Neural cell (in vitro differentiated cells): ENCODE measurements around the gene CYP4A11. TPM values are rescaled to one million over a fixed set of nuclear protein-coding genes. Genes with fewer than 3 reads are reported as not detected.
"Not testable (repeated sequence)": the region's sequence is repeated elsewhere in the genome, so short reads cannot be mapped to it uniquely, and the experiment has no call there.

Source experiments
- H2AFZ ChIP-seq: fragments of 200-600, 300-800 bp; sonication (generic), shearing (Covaris generic); 2 replicates; pipeline ENCODE4 v1.6.0; 2014; ENCODE audit warnings: low read depth, mild to moderate bottlenecking, antibody characterized with exemption, low read length, moderate library complexity
- H3F3A ChIP-seq: fragments of 200-600 bp; shearing (Covaris generic); 2 replicates; pipeline ENCODE4 v1.6.1; 2016; ENCODE audit warnings: mild to moderate bottlenecking, moderate library complexity, mixed read lengths, antibody characterized with exemption, low read length; ENCODE audit not compliant: insufficient read depth, poor library complexity, severe bottlenecking
- H3K27ac ChIP-seq: fragments of 200-600, 300-800 bp; sonication (generic), shearing (Covaris generic); 2 replicates; pipeline ENCODE4 v1.5.1; 2014; ENCODE audit warnings: mild to moderate bottlenecking, low read length, moderate library complexity
- H3K27me3 ChIP-seq: fragments of 300-800, 200-600 bp; sonication (generic), shearing (Covaris generic); 2 replicates; pipeline ENCODE4 v1.6.0; 2014; ENCODE audit warnings: mild to moderate bottlenecking, low read depth, low read length, moderate library complexity; ENCODE audit not compliant: insufficient read depth
- H3K36me3 ChIP-seq: fragments of 300-800, 200-600 bp; sonication (generic), shearing (Covaris generic); 2 replicates; pipeline ENCODE4 v1.5.1; 2014; ENCODE audit warnings: mild to moderate bottlenecking, antibody characterized with exemption, low read length, moderate library complexity; ENCODE audit not compliant: insufficient read depth
- H3K4me2 ChIP-seq: fragments of 300-800, 200-600 bp; sonication (generic), shearing (Covaris generic); 2 replicates; pipeline ENCODE4 v1.6.0; 2014; ENCODE audit warnings: mild to moderate bottlenecking, low read length
- H3K4me3 ChIP-seq: fragments of 300-800, 200-600 bp; sonication (generic), shearing (Covaris generic); 2 replicates; pipeline ENCODE4 v1.5.1; 2014; ENCODE audit warnings: mild to moderate bottlenecking, low read length, moderate library complexity
- H3K79me2 ChIP-seq: fragments of 200-600 bp; shearing (Covaris generic); replicated peaks from 2 replicates; pipeline ENCODE4 v1.6.0; 2014; ENCODE audit warnings: mild to moderate bottlenecking, low read length, moderate library complexity; ENCODE audit not compliant: insufficient read depth
- H3K9ac ChIP-seq: fragments of 300-800, 200-600 bp; sonication (generic), shearing (Covaris generic); 2 replicates; pipeline ENCODE4 v1.6.1; 2016; ENCODE audit warnings: mild to moderate bottlenecking, low read length, mixed read lengths
- H3K9me2 ChIP-seq: fragments of 200-600 bp; shearing (Covaris generic); 2 replicates; pipeline ENCODE4 v1.6.1; 2016; ENCODE audit warnings: mild to moderate bottlenecking, low read length, mixed read lengths; ENCODE audit not compliant: insufficient read depth
- H3K9me3 ChIP-seq: fragments of 200-600, 300-800 bp; sonication (generic), shearing (Covaris generic); 2 replicates; pipeline ENCODE4 v1.6.1; 2016; ENCODE audit warnings: mild to moderate bottlenecking, mixed run types, low read length, moderate library complexity, mixed read lengths
- H4K20me1 ChIP-seq: fragments of 200-600 bp; shearing (Covaris generic); 2 replicates; pipeline ENCODE4 v1.6.1; 2016; ENCODE audit warnings: mild to moderate bottlenecking, mixed run types; ENCODE audit not compliant: insufficient read depth
- EP300 ChIP-seq: fragments of 450-650 bp; conservative IDR thresholded peaks from 2 replicates; pipeline ENCODE4 v1.6.1; 2014; ENCODE audit warnings: antibody characterized with exemption, mild to moderate bottlenecking, moderate library complexity; ENCODE audit not compliant: poor library complexity, severe bottlenecking
- EZH2 ChIP-seq: fragments of 200-600, 300-800 bp; shearing (Covaris generic), sonication (generic); IDR thresholded peaks from 2 replicates; pipeline ENCODE4 v1.6.1; 2014; ENCODE audit warnings: antibody characterized with exemption, low read length, borderline replicate concordance, mild to moderate bottlenecking; ENCODE audit not compliant: insufficient read depth, poor library complexity, severe bottlenecking
- MXI1 ChIP-seq: fragments of 450-650 bp; conservative IDR thresholded peaks from 2 replicates; pipeline ENCODE4 v1.6.1; 2014; ENCODE audit warnings: antibody characterized with exemption, mild to moderate bottlenecking; ENCODE audit not compliant: poor library complexity, severe bottlenecking
- POLR2AphosphoS5 ChIP-seq: IDR thresholded peaks from 2 replicates; pipeline ENCODE4 v1.6.1; 2012
- RAD21 ChIP-seq: fragments of 450-650 bp; conservative IDR thresholded peaks from 2 replicates; pipeline ENCODE4 v1.6.1; 2014; ENCODE audit warnings: antibody characterized with exemption, mild to moderate bottlenecking, moderate library complexity
- SMC3 ChIP-seq: fragments of 450-650 bp; conservative IDR thresholded peaks from 2 replicates; pipeline ENCODE4 v1.6.1; 2014; ENCODE audit warnings: antibody characterized with exemption, mild to moderate bottlenecking, moderate library complexity; ENCODE audit not compliant: poor library complexity
- TAF1 ChIP-seq: IDR thresholded peaks from 2 replicates; pipeline ENCODE4 v1.6.1; 2012; ENCODE audit warnings: low read depth
- polyA plus RNA-seq: library from polyadenylated mRNA; depleted of rRNA; stranded (reverse); fragments of >200 nt; gene quantifications from 2 replicates; pipeline ENCODE4 v1.2.3, GENCODE V29; 2014
- TF ChIP-seq, protein P1 (sequence below): IDR thresholded peaks from 2 replicates; pipeline ENCODE4 v1.6.1; 2012; ENCODE audit warnings: borderline replicate concordance
- TF ChIP-seq, protein P2 (sequence below): fragments of 450-650 bp; IDR thresholded peaks from 2 replicates; pipeline ENCODE4 v1.5.1; 2014; ENCODE audit warnings: antibody characterized with exemption, mild to moderate bottlenecking, moderate library complexity; ENCODE audit not compliant: poor library complexity, severe bottlenecking

The CYP4A11 gene
- polyA plus RNA-seq, 1 donor from 2014 or later, result not detected

- no peak for TF ChIP-seq RAD21
- no peak for TF ChIP-seq TAF1
- TF ChIP-seq EZH2, result no peak
- TF ChIP-seq, protein P1, sequence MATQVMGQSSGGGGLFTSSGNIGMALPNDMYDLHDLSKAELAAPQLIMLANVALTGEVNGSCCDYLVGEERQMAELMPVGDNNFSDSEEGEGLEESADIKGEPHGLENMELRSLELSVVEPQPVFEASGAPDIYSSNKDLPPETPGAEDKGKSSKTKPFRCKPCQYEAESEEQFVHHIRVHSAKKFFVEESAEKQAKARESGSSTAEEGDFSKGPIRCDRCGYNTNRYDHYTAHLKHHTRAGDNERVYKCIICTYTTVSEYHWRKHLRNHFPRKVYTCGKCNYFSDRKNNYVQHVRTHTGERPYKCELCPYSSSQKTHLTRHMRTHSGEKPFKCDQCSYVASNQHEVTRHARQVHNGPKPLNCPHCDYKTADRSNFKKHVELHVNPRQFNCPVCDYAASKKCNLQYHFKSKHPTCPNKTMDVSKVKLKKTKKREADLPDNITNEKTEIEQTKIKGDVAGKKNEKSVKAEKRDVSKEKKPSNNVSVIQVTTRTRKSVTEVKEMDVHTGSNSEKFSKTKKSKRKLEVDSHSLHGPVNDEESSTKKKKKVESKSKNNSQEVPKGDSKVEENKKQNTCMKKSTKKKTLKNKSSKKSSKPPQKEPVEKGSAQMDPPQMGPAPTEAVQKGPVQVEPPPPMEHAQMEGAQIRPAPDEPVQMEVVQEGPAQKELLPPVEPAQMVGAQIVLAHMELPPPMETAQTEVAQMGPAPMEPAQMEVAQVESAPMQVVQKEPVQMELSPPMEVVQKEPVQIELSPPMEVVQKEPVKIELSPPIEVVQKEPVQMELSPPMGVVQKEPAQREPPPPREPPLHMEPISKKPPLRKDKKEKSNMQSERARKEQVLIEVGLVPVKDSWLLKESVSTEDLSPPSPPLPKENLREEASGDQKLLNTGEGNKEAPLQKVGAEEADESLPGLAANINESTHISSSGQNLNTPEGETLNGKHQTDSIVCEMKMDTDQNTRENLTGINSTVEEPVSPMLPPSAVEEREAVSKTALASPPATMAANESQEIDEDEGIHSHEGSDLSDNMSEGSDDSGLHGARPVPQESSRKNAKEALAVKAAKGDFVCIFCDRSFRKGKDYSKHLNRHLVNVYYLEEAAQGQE, result no peak
- TF ChIP-seq MXI1, result no peak
- no peak for TF ChIP-seq SMC3
- TF ChIP-seq EP300, result no peak
- no peak for TF ChIP-seq POLR2AphosphoS5
- TF ChIP-seq, protein P2, sequence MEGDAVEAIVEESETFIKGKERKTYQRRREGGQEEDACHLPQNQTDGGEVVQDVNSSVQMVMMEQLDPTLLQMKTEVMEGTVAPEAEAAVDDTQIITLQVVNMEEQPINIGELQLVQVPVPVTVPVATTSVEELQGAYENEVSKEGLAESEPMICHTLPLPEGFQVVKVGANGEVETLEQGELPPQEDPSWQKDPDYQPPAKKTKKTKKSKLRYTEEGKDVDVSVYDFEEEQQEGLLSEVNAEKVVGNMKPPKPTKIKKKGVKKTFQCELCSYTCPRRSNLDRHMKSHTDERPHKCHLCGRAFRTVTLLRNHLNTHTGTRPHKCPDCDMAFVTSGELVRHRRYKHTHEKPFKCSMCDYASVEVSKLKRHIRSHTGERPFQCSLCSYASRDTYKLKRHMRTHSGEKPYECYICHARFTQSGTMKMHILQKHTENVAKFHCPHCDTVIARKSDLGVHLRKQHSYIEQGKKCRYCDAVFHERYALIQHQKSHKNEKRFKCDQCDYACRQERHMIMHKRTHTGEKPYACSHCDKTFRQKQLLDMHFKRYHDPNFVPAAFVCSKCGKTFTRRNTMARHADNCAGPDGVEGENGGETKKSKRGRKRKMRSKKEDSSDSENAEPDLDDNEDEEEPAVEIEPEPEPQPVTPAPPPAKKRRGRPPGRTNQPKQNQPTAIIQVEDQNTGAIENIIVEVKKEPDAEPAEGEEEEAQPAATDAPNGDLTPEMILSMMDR, result no peak
- Histone ChIP-seq H3K79me2 (no peaks in the 10 kb centered on the region), H3K27me3 (no peaks in the 10 kb centered on the region), H3K9ac (no peak overlapping the region), H3K27ac (no peak overlapping the region), H4K20me1 (no peaks in the 10 kb centered on the region), H3F3A (no peaks in the 10 kb centered on the region), H3K4me2 (no peak overlapping the region), H3K36me3 (no peaks in the 10 kb centered on the region), H3K9me3 (no peaks in the 10 kb centered on the region), H2AFZ (no peak overlapping the region), H3K9me2 (no peaks in the 10 kb centered on the region), H3K4me3 (no peak overlapping the region)
Measured at GRCh38 chr1:46961066-46961758, 19.9 kb upstream of the CYP4A11 start.

DNA sequence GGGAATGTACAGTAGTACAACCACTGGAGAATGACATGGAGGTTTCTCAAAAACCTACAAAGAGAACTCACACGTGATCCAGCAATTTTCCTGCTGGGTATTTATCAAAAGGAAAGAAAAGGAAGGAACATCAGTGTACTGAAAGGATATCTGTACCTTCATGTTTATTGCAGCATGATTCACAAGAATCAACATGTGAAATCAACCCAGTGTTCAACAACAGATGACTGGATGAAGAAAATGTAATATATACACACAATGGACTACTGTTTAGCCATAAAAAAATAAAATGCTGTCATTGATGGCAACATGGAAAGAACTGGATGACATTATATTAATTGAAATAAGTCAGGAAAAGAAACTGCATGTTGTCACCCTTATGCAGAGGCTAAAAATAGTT is 19.0 kb upstream of the CYP4A11 start:
- H2AFZ ChIP-seq, result no peak overlapping the region
- no peak overlapping the region for H3K4me3 ChIP-seq
- no peaks in the 10 kb centered on the region for H3K27me3 ChIP-seq
- H3K4me2 ChIP-seq, result no peak overlapping the region
- H3K9me3 ChIP-seq, result no peaks in the 10 kb centered on the region
- H3K36me3 ChIP-seq, result no peaks in the 10 kb centered on the region
- H3F3A ChIP-seq, result no peaks in the 10 kb centered on the region
- TF ChIP-seq SMC3 (no peak), POLR2AphosphoS5 (no peak)
- TF ChIP-seq, protein P2, result no peak
- TF ChIP-seq, protein P1, result no peak
- no peaks in the 10 kb centered on the region for H4K20me1 ChIP-seq
- no peaks in the 10 kb centered on the region for H3K9me2 ChIP-seq
- no peak overlapping the region for H3K9ac ChIP-seq
- H3K27ac ChIP-seq, result no peak overlapping the region
- no peaks in the 10 kb centered on the region for H3K79me2 ChIP-seq

- not testable (repeated sequence) for H4K20me1 ChIP-seq
Measured at GRCh38 chr1:46955116-46955515, 13.8 kb upstream of the CYP4A11 start.

More at GRCh38 chr1:46955116-46955515, 13.8 kb upstream of the CYP4A11 start:
- H3K27me3 ChIP-seq, H3K4me2 ChIP-seq, H3K4me3 ChIP-seq, H3K36me3 ChIP-seq, H3K9ac ChIP-seq, H3K9me2 ChIP-seq, H3K9me3 ChIP-seq, H3F3A ChIP-seq, H3K27ac ChIP-seq, H2AFZ ChIP-seq, H3K79me2 ChIP-seq: not testable (repeated sequence)
